DLD1 (cell line): ENCODE data around the gene ACTN1.

Experiments used
- in situ Hi-C: cut with HindIII; loops from 2 replicates; pipeline ENCODE4 v1.10.0; 2017; ENCODE audit warnings: low sequenced_read_pairs

ACTN1 gene

GRCh38 chr14:68952531-68953195 lies 26.4 kb downstream of the ACTN1 start:
- in situ Hi-C loops, result no loop called here

- in situ Hi-C loops, result no loop called here
These were observed 27.1 kb downstream of the ACTN1 start for GRCh38 chr14:68951800-68952530.

- in situ Hi-C loops, result no loop called here
These were observed 27.9 kb downstream of the ACTN1 start for GRCh38 chr14:68951035-68951797.

GRCh38 chr14:68950111-68950510 lies 29.0 kb downstream of the ACTN1 start:
- in situ Hi-C loops, result no loop called here

- in situ Hi-C loops, result no loop called here
These were observed 29.5 kb downstream of the ACTN1 start for GRCh38 chr14:68949601-68949965.

GRCh38 chr14:68948686-68949600 lies 30.2 kb downstream of the ACTN1 start:
- in situ Hi-C loops, result no loop called here

GRCh38 chr14:68947802-68948201 lies 31.3 kb downstream of the ACTN1 start:
- in situ Hi-C loops, result no loop called here

- in situ Hi-C loops, result no loop called here
These were observed 32.6 kb downstream of the ACTN1 start for GRCh38 chr14:68946489-68946822.

GRCh38 chr14:68945585-68946488 lies 33.3 kb downstream of the ACTN1 start:
- in situ Hi-C loops, result no loop called here

- in situ Hi-C loops, result no loop called here
These were observed 33.9 kb downstream of the ACTN1 start for GRCh38 chr14:68945190-68945584.

GRCh38 chr14:68944162-68944561 lies 34.9 kb downstream of the ACTN1 start:
- in situ Hi-C loops, result no loop called here

GRCh38 chr14:68943107-68943506 lies 36.0 kb downstream of the ACTN1 start:
- in situ Hi-C loops, result no loop called here

- in situ Hi-C loops, result no loop called here
These were observed 36.6 kb downstream of the ACTN1 start for GRCh38 chr14:68942296-68943035.

GRCh38 chr14:68941820-68942219 lies 37.3 kb downstream of the ACTN1 start:
- in situ Hi-C loops, result no loop called here

- in situ Hi-C loops, result no loop called here
These were observed 38.4 kb downstream of the ACTN1 start for GRCh38 chr14:68940614-68941185.

GRCh38 chr14:68939893-68940613 lies 39.0 kb downstream of the ACTN1 start:
- in situ Hi-C loops, result no loop called here

GRCh38 chr14:68939181-68939892 lies 39.8 kb downstream of the ACTN1 start:
- in situ Hi-C loops, result no loop called here
